Measurements from ENCODE around the gene MUC2.
"Not testable (repeated sequence)": the region's sequence is repeated elsewhere in the genome, so short reads cannot be mapped to it uniquely, and the experiment has no call there.

The MUC2 gene

DNA sequence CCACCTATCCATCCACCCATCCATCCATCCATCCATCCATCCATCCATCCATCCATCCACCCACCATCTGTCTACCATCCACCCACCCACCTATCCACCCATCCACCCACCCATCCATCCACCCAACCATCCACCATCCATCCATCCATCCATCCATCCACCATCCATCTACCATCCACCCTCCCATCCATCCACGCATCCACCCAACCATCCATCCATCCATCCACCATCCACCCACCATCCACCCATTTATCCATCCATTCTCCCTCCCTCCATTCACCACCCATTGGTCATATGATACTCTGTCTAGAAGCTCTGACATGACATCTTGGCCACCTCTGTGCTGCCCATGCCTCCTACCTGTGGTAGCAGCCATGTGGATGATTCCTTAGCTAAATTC is 31.7 kb downstream of the MUC2 start:
- DNase-seq (ENCODE audit: low read depth in 3 of 3): no peak

GRCh38 chr11:1107316-1108245 is 32.9 kb downstream of the MUC2 start:
- DNase-seq (ENCODE audit: low read depth in 3 of 3): no peak

DNA sequence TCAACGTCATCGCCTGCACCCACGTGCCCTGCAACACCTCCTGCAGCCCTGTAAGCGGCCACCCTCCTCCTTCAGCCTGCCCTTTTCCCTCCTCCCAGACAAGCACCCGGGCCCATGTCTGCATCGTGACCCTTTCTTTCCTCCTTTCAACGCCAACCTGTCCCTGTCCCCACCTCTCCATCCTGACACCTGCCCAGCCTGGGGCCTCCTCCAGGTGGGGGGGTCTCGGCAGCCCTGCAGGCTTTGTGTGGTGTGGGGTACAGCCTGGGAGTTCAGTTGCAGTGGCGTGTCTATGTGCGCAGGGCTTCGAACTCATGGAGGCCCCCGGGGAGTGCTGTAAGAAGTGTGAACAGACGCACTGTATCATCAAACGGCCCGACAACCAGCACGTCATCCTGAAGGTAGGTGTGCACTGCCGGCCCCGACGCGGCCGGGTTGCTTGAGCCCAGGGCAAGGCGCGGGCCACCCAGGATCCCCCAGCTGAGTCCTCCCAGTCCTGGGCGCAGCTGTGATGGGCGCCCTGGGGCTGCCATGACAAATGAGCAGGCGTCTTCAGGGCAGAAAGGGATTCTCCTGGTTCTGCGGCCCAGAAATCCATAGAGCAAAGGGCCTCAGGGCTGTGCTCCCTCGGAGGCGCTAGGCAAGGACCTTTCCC is 33.7 kb downstream of the MUC2 start:
- no peak for DNase-seq (ENCODE audit: low read depth in 3 of 3)

GRCh38 chr11:1109101-1109917 is 34.6 kb downstream of the MUC2 start:
- DNase-seq (ENCODE audit: low read depth in 3 of 3): no peak

GRCh38 chr11:1109918-1110705 is 35.4 kb downstream of the MUC2 start:
- DNase-seq (ENCODE audit: low read depth in 3 of 3): no peak

DNA sequence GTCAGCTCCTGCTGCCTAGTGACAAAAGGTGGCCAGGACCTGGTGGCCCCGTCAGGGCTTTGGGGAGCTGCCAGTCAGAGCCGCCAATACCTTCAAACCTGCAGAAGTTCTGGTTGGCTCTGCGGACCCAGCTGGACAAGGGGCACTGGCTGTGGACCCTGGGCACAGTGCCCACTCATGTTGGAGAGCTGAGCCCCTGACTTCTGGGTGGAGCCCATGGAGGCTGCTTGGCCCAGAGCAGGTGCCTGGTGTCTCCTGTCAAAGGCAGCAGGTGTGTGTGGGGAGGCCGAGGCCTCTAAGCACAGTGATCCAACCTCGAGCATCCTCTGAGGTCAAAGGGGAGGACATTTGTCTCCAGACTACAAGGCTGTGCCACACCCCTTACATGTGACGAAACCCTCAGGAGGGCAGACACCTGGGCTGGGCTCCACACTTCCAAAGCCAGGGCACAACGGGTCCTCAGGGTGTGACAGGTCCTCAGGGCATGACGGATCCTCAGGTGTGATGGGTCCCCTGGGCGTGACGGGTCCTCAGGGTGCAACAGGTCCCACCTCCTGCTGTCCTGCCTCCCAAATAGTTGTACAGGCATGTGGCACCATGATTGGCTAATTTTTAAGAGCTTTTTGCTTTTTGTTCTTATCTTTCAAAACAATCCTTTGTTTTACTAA is 37.0 kb downstream of the MUC2 start:
- DNase-seq (ENCODE audit: low read depth in 3 of 3): no peak

DNA sequence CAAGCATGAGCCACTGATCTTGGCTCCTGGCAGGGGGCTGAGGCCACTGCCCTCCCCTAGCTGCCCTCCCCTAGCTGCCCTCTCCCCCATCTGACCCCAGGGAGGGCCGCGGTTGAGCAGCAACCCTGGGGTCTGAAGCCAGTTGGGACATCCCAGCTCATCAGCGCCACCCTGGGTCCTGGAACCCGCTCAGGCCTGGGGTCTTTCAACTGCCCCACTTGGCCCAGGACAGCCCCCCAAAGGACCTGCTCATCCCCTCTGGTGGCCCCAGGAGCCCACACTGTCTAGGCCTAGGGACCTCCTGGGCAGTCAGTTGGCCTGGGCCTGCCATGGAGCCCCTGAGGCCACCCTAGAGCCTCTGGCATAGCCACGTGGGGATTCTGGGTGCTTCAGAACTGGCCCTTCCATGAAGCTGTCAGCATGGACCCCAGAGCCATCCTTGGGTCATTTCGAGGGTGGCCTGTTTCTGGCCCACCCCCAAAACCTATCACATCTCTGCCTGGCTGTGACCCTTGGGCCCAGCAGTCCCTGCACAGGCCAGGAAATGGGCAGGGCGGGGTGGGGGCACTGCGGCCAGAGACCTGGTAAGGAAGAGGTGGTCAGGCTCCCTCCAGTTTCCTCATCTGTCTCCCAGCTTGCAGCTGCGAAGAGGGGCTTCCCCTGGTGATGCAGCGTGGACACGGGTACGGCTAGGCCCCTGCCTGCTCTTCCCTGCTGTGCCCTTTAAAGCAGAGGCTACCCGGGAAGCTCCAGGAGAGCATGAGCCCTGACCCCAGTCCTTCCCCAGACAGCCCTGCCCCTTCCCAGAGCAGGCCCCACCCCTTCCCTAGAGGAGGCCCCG is 37.9 kb downstream of the MUC2 start:
- no peak for DNase-seq (ENCODE audit: low read depth in 3 of 3)

- no peak for DNase-seq (ENCODE audit: low read depth in 3 of 3)
Observed at GRCh38 chr11:1113405-1114201, 38.9 kb downstream of the MUC2 start.

DNA sequence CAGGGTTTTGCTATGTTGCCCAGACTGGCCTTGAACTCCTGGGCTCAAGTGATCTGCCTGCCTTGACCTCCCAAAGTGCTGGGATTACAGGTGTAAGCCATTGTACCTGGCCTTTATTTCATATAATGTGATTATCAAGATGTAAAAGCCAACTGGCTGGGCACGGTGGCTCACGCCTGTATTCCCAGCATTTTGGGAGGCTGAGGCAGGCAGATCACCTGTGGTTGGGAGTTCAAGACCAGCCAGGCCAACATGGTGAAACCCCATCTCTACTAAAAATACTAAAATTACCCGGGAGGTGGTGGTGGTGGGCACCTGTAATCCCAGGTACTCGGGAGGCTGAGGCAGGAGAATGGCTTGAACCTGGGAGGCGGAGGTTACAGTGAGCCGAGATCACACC is 40.6 kb downstream of the MUC2 start:
- not testable (repeated sequence) for DNase-seq (ENCODE audit: low read depth in 3 of 3)

DNA sequence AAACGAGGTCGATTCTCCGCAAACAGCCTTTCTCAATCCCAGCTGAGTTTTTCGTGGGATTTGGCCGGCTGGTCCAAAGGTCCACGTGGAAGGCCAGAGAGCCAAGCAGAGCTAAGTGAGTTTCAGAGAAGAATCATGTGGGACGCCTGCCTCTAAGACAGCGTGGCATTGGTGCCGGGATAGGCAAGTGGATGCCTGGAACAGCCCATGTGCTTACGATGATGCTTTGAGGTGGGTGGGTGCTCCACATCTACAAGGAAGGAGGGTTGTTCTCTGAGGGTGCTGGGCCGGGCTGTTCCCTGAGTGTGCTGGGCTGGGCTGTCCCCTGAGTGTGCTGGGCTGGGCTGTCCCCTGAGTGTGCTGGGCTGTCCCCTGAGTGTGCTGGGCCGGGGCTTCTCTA is 41.4 kb downstream of the MUC2 start:
- DNase-seq (ENCODE audit: low read depth in 3 of 3): no peak

DNA sequence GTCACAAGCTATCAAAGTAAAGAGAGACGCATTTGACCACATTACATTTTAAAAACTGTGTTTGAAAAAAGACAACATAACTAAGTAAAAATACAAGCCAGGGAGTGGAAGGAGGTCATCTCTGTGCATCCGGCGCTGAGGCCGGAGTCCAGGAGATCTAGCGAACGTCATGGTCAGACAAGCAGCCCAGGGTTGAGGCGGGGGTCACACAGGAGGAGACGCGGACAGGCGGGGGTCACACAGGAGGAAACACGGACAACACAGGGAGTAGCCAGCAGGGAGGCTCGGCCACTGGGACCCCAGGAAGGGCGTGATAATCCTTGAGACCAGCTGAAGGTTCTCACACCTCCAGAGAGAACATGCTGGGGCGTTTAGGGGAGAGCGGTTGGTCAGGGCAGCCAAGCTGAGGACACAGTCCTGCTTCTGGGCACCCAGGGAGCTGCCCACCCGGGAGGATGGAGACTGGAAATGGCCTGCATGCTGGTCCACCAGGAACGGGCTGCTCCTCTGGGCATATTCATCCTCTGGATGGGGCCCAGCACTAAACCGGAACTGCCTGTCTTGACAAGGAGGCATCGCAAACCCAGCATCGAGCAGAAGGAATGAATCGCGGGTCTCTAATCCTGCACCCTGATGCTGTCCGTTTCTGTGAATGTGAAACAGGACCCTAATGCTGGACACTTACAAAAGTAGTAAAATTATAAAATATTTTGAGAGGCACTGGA is 42.2 kb downstream of the MUC2 start:
- no peak for DNase-seq (ENCODE audit: low read depth in 3 of 3)

DNA sequence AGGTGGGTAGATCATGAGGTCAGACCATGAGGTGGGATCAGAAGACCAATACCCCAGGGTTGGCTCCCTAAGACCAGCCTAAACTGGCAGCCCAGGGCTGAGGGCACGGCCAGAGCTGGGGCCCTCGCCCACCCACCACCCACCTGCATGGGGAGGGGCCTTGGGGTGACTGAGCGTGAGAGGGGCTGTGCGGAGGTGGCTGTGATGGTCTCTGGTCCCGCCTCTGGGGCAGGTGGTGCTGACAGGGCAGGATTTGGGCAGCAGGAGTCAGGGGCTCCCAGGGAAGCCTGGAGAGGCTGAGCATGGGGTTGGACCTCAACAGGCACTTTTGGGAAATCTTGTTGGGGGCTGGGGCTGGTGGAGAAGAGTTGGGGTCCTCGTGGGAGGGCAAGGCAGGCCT is 43.3 kb downstream of the MUC2 start:
- no peak for DNase-seq (ENCODE audit: low read depth in 3 of 3)

GRCh38 chr11:1118755-1119603 is 44.3 kb downstream of the MUC2 start:
- DNase-seq (ENCODE audit: low read depth in 3 of 3): no peak

DNA sequence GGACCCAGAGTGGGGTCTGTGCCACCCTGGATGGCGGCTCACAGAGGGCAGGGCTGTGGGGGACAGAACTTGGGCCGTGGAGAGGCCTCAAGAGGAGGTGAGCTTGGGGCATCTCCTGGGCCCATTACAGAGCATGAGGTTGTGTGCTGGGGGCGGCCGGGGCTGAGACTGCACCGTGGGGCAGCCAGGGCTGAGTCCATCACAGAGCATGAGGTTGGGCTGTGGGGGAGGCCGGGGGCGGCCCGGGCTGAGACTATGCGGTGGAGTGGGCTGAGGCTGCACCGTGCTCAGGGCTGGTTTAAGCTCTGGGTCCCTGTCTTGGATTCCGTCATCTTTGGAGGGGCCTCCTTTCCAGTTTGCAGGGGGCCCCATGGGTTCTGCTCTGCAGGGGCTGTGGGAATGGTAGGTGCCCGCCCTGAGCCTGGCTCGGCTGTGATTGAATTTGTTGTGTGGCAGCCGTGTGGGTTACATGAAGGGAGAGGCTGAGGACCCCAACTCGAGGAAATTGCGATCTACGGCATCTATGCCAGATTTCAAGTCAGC is 45.0 kb downstream of the MUC2 start:
- DNase-seq (ENCODE audit: low read depth in 3 of 3): no peak

GRCh38 chr11:1120532-1121330 is 46.1 kb downstream of the MUC2 start:
- DNase-seq (ENCODE audit: low read depth in 3 of 3): no peak

GRCh38 chr11:1121331-1121812 is 46.7 kb downstream of the MUC2 start:
- no peak for DNase-seq (ENCODE audit: low read depth in 3 of 3)
